ENCODE results near the gene NXF3.
"Not testable (repeated sequence)": the region's sequence is repeated elsewhere in the genome, so short reads cannot be mapped to it uniquely, and the experiment has no call there.

The NXF3 gene, protein sequence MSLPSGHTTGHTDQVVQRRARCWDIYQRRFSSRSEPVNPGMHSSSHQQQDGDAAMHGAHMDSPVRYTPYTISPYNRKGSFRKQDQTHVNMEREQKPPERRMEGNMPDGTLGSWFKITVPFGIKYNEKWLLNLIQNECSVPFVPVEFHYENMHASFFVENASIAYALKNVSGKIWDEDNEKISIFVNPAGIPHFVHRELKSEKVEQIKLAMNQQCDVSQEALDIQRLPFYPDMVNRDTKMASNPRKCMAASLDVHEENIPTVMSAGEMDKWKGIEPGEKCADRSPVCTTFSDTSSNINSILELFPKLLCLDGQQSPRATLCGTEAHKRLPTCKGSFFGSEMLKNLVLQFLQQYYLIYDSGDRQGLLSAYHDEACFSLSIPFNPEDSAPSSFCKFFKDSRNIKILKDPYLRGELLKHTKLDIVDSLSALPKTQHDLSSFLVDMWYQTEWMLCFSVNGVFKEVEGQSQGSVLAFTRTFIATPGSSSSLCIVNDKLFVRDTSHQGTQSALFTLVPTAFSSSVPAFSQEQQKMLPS

GRCh38 chrX:103092942-103093341, at the start of gene NXF3:
NXF3 (minus strand) TSS chrX:103093143; CDS start chrX:103093023, 120 bp downstream.
- no peaks in the 10 kb centered on the region for H3K9me3 Mint-ChIP-seq (ENCODE audit: low read depth)
- no peaks in the 10 kb centered on the region for H3K27me3 Mint-ChIP-seq
- H3K4me1 Mint-ChIP-seq (ENCODE audit: low read depth) = no peaks in the 10 kb centered on the region
- H3K36me3 Mint-ChIP-seq = no peaks in the 10 kb centered on the region
- no peak within 1 kb of the TSS for H3K27ac Mint-ChIP-seq
- H3K4me3 Mint-ChIP-seq = no peak within 1 kb of the TSS

DNA sequence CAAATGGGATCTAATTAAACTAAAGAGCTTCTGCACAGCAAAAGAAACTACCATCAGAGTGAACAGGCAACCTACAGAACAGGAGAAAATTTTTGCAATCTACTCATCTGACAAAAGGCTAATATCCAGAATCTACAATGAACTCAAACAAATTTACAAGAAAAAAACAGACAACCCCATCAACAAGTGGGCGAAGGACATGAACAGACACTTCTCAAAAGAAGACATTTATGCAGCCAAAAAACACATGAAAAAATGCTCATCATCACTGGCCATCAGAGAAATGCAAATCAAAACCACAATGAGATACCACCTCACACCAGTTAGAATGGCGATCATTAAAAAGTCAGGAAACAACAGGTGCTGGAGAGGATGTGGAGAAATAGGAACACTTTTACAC, 43.6 kb upstream of the NXF3 start:
- not testable (repeated sequence) for H3K9me3 Mint-ChIP-seq (ENCODE audit: low read depth); H3K36me3 Mint-ChIP-seq; H3K27me3 Mint-ChIP-seq; H3K4me1 Mint-ChIP-seq (ENCODE audit: low read depth); H3K4me3 Mint-ChIP-seq; H3K27ac Mint-ChIP-seq

- Mint-ChIP-seq H3K9me3 (ENCODE audit: low read depth) (no peaks in the 10 kb centered on the region), H3K27me3 (no peaks in the 10 kb centered on the region), H3K4me1 (ENCODE audit: low read depth) (peaks cover 5% of the 10 kb centered on the region), H3K36me3 (no peaks in the 10 kb centered on the region), H3K27ac (no peak overlapping the region), H3K4me3 (no peak overlapping the region)
Observed at GRCh38 chrX:103124284-103124683, 31.3 kb upstream of the NXF3 start.

DNA sequence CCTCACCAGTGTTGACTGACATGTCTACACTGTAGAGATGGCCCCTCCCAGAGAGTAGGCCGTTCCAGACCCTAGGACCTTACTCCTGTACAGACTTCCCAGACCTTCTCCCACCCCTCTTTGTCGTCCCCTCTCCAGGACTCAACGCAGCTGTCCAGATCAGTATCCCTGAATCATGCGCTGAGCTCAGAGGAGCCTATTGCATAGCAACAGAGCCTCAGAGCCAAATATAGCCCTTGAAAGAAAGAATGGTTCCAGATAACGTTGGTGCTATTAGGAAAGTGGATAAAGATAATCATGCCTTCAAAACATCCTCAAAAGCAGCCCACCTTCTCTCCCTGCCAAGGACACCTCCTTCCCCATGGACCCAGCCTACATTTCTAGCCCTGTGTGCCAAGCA, 27.8 kb upstream of the NXF3 start:
- Mint-ChIP-seq H3K4me3 (no peak overlapping the region), H3K36me3 (no peaks in the 10 kb centered on the region), H3K4me1 (ENCODE audit: low read depth) (no peaks in the 10 kb centered on the region), H3K27me3 (no peaks in the 10 kb centered on the region), H3K9me3 (ENCODE audit: low read depth) (no peaks in the 10 kb centered on the region), H3K27ac (no peak overlapping the region)

GRCh38 chrX:103116970-103117369, 24.0 kb upstream of the NXF3 start:
- H3K27me3 Mint-ChIP-seq; H3K9me3 Mint-ChIP-seq (ENCODE audit: low read depth); H3K36me3 Mint-ChIP-seq; H3K27ac Mint-ChIP-seq; H3K4me1 Mint-ChIP-seq (ENCODE audit: low read depth); H3K4me3 Mint-ChIP-seq: not testable (repeated sequence)

GRCh38 chrX:103109497-103109896, 16.6 kb upstream of the NXF3 start:
- not testable (repeated sequence) for H3K36me3 Mint-ChIP-seq; H3K27ac Mint-ChIP-seq; H3K4me1 Mint-ChIP-seq (ENCODE audit: low read depth); H3K9me3 Mint-ChIP-seq (ENCODE audit: low read depth); H3K27me3 Mint-ChIP-seq; H3K4me3 Mint-ChIP-seq

DNA sequence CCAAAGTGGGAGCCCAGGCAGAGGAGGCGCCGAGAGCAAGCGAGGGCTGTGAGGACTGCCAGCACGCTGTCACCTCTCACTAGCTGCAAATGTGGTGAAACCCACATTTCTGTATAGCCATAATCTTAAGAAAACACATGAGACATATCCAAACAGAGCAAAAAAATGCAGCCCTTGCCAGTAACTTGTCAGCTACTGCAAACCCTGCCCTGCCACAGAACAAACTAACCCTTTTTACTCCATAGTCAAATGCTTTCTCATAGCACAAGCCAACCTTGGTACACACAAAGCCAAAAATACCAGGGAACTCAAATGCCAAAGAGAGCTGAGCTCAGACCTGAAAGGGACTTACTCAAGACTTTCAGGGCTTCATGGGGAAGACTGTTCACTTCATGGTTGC, 14.9 kb upstream of the NXF3 start:
- H3K9me3 Mint-ChIP-seq (ENCODE audit: low read depth) = no peaks in the 10 kb centered on the region
- H3K27me3 Mint-ChIP-seq = no peaks in the 10 kb centered on the region
- H3K27ac Mint-ChIP-seq = no peak overlapping the region
- no peaks in the 10 kb centered on the region for H3K36me3 Mint-ChIP-seq
- H3K4me3 Mint-ChIP-seq = no peak overlapping the region
- H3K4me1 Mint-ChIP-seq (ENCODE audit: low read depth) = no peaks in the 10 kb centered on the region

GRCh38 chrX:103107227-103107737, 14.3 kb upstream of the NXF3 start:
- not testable (repeated sequence) for H3K27me3 Mint-ChIP-seq; H3K36me3 Mint-ChIP-seq; H3K9me3 Mint-ChIP-seq (ENCODE audit: low read depth); H3K4me3 Mint-ChIP-seq; H3K4me1 Mint-ChIP-seq (ENCODE audit: low read depth); H3K27ac Mint-ChIP-seq

GRCh38 chrX:103104370-103104769, 11.4 kb upstream of the NXF3 start:
- not testable (repeated sequence) for H3K9me3 Mint-ChIP-seq (ENCODE audit: low read depth); H3K27me3 Mint-ChIP-seq; H3K27ac Mint-ChIP-seq; H3K4me3 Mint-ChIP-seq; H3K4me1 Mint-ChIP-seq (ENCODE audit: low read depth); H3K36me3 Mint-ChIP-seq

- not testable (repeated sequence) for H3K9me3 Mint-ChIP-seq (ENCODE audit: low read depth); H3K27ac Mint-ChIP-seq; H3K36me3 Mint-ChIP-seq; H3K4me3 Mint-ChIP-seq; H3K4me1 Mint-ChIP-seq (ENCODE audit: low read depth); H3K27me3 Mint-ChIP-seq
Observed at GRCh38 chrX:103103866-103104265, 10.9 kb upstream of the NXF3 start.

- no peak overlapping the region for H3K27ac Mint-ChIP-seq
- no peaks in the 10 kb centered on the region for H3K36me3 Mint-ChIP-seq
- no peaks in the 10 kb centered on the region for H3K27me3 Mint-ChIP-seq
- H3K9me3 Mint-ChIP-seq (ENCODE audit: low read depth) = no peaks in the 10 kb centered on the region
- H3K4me1 Mint-ChIP-seq (ENCODE audit: low read depth) = no peaks in the 10 kb centered on the region
- no peak overlapping the region for H3K4me3 Mint-ChIP-seq
Observed at GRCh38 chrX:103101299-103102042, 8.5 kb upstream of the NXF3 start.

DNA sequence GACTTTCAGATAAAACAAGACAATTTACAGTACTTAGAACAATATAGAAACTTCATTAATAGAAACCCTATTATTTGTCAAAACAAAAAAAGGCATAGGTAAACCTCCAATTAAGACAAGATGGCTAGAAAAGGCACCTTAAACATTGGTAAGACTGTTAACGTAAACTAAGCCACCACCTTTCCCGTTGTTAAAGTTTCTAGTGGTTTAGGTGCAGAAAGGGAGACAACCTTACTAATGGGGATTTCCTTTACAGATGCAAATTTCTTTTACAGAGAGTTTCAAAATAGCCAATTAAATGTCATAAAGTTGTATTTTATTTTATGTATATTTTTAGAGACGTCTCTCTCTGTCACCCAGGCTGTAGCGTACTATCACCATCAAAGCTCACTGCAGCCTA, 7.5 kb upstream of the NXF3 start:
- Mint-ChIP-seq H3K27ac (no peak overlapping the region), H3K4me1 (ENCODE audit: low read depth) (no peaks in the 10 kb centered on the region), H3K4me3 (no peak overlapping the region), H3K9me3 (ENCODE audit: low read depth) (no peaks in the 10 kb centered on the region), H3K36me3 (no peaks in the 10 kb centered on the region), H3K27me3 (no peaks in the 10 kb centered on the region)

GRCh38 chrX:103099691-103100090, 6.7 kb upstream of the NXF3 start:
- no peaks in the 10 kb centered on the region for H3K4me1 Mint-ChIP-seq (ENCODE audit: low read depth)
- no peaks in the 10 kb centered on the region for H3K27me3 Mint-ChIP-seq
- H3K27ac Mint-ChIP-seq = no peak overlapping the region
- no peak overlapping the region for H3K4me3 Mint-ChIP-seq
- H3K9me3 Mint-ChIP-seq (ENCODE audit: low read depth) = no peaks in the 10 kb centered on the region
- H3K36me3 Mint-ChIP-seq = no peaks in the 10 kb centered on the region

DNA sequence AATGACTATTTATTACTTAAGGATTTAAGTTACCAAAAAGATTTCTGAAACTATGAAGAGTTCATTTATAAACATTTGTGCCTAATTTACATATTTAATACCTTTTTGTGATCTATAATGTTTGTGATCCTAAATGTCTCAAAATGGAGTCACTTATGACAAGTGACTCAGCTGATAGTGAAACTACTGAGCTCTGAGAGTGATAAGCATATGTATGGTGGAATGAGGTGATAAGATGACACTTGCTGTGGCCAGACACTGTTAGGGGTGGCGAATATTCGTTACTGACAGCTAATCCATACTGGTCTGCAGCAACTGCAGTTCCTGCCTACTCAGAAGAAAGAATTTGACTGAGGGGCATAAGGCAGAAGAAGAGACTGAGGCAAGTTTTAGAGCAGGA, 5.5 kb upstream of the NXF3 start:
- no peaks in the 10 kb centered on the region for H3K4me1 Mint-ChIP-seq (ENCODE audit: low read depth)
- no peak overlapping the region for H3K27ac Mint-ChIP-seq
- no peaks in the 10 kb centered on the region for H3K9me3 Mint-ChIP-seq (ENCODE audit: low read depth)
- H3K36me3 Mint-ChIP-seq = no peaks in the 10 kb centered on the region
- H3K27me3 Mint-ChIP-seq = no peaks in the 10 kb centered on the region
- no peak overlapping the region for H3K4me3 Mint-ChIP-seq

DNA sequence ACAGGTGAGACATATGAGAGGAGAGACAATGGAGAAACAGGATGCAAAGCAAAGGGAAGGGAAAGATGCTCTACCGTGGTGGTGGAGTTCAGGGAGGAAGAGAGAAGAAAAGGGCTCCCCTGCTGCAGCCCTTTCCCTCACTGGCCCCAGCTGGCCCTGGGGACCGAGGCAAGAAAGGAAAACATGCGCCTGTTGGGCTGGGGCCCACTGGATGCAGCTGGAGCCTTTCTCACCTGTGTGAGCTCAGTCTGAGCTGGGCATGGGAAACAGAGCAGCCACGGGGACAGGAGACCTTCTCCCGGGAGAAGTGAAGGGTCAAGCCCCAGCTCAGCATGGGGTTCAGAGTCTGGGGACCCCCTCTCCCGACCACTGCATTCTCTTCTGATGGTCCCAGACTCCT, 11.9 kb downstream of the NXF3 start:
- Mint-ChIP-seq H3K27me3 (peaks cover 4% of the 10 kb centered on the region), H3K4me1 (ENCODE audit: low read depth) (no peaks in the 10 kb centered on the region), H3K27ac (no peak overlapping the region), H3K4me3 (no peak overlapping the region), H3K36me3 (no peaks in the 10 kb centered on the region), H3K9me3 (ENCODE audit: low read depth) (no peaks in the 10 kb centered on the region)

All from activated naive CD8-positive, alpha-beta T cell (primary cell).